ENCODE results near the gene E2F6.
A peak's percentile ranks its signal among the peaks of the same experiment; 100 is the strongest.

The E2F6 gene

GRCh38 chr2:11465485-11466306 is at the start of gene E2F6:
E2F6 (minus strand) TSS chr2:11466161; CDS start chr2:11465879, 282 bp downstream.
- peak; percentile 99 for DNase-seq (ENCODE audit: low spot score)

GRCh38 chr2:11515490-11515981 is 49.6 kb upstream of the E2F6 start:
- no peak for DNase-seq (ENCODE audit: low spot score)

GRCh38 chr2:11514904-11515303 is 48.9 kb upstream of the E2F6 start:
- DNase-seq (ENCODE audit: low spot score): no peak

GRCh38 chr2:11514081-11514730 is 48.2 kb upstream of the E2F6 start:
- DNase-seq (ENCODE audit: low spot score): no peak

GRCh38 chr2:11513319-11513718 is 47.4 kb upstream of the E2F6 start:
- no peak for DNase-seq (ENCODE audit: low spot score)

- DNase-seq (ENCODE audit: low spot score): no peak
Observed at GRCh38 chr2:11512431-11512830, 46.5 kb upstream of the E2F6 start.

GRCh38 chr2:11509657-11510360 is 43.8 kb upstream of the E2F6 start:
- DNase-seq (ENCODE audit: low spot score): no peak

- no peak for DNase-seq (ENCODE audit: low spot score)
Observed at GRCh38 chr2:11508279-11508678, 42.3 kb upstream of the E2F6 start.

- no peak for DNase-seq (ENCODE audit: low spot score)
Observed at GRCh38 chr2:11507517-11507916, 41.6 kb upstream of the E2F6 start.

- no peak for DNase-seq (ENCODE audit: low spot score)
Observed at GRCh38 chr2:11506611-11506969, 40.6 kb upstream of the E2F6 start.

GRCh38 chr2:11505652-11506610 is 40.0 kb upstream of the E2F6 start:
- no peak for DNase-seq (ENCODE audit: low spot score)

GRCh38 chr2:11503354-11503927 is 37.5 kb upstream of the E2F6 start:
- no peak for DNase-seq (ENCODE audit: low spot score)

GRCh38 chr2:11502740-11503292 is 36.9 kb upstream of the E2F6 start:
- no peak for DNase-seq (ENCODE audit: low spot score)

- no peak for DNase-seq (ENCODE audit: low spot score)
Observed at GRCh38 chr2:11500702-11501303, 34.8 kb upstream of the E2F6 start.

GRCh38 chr2:11499081-11499743 is 33.3 kb upstream of the E2F6 start:
- no peak for DNase-seq (ENCODE audit: low spot score)

- peak; percentile 13 for DNase-seq (ENCODE audit: low spot score)
Observed at GRCh38 chr2:11498543-11499034, 32.6 kb upstream of the E2F6 start.

- no peak for DNase-seq (ENCODE audit: low spot score)
Observed at GRCh38 chr2:11495844-11496681, 30.1 kb upstream of the E2F6 start.

GRCh38 chr2:11494310-11494709 is 28.3 kb upstream of the E2F6 start:
- DNase-seq (ENCODE audit: low spot score): no peak

GRCh38 chr2:11493282-11493681 is 27.3 kb upstream of the E2F6 start:
- DNase-seq (ENCODE audit: low spot score): no peak
